ENCODE results near the gene PPP1R3F.

Gene PPP1R3F

GRCh38 chrX:49247916-49248811 lies 21.4 kb upstream of the PPP1R3F start:
- no peak for DNase-seq

- no peak for DNase-seq
Observed at GRCh38 chrX:49249071-49249470, 20.5 kb upstream of the PPP1R3F start.

GRCh38 chrX:49249616-49250015 lies 20.0 kb upstream of the PPP1R3F start:
- peak in 1 of 56 donors; percentile 1 for DNase-seq

- no peak for DNase-seq
Observed at GRCh38 chrX:49250066-49250465, 19.5 kb upstream of the PPP1R3F start.

- no peak for DNase-seq
Observed at GRCh38 chrX:49250578-49250977, 19.0 kb upstream of the PPP1R3F start.

- DNase-seq: no peak
Observed at GRCh38 chrX:49251325-49251724, 18.3 kb upstream of the PPP1R3F start.

- DNase-seq: no peak
Observed at GRCh38 chrX:49254639-49255038, 15.0 kb upstream of the PPP1R3F start.

GRCh38 chrX:49256268-49256995 lies 13.2 kb upstream of the PPP1R3F start:
- no peak for DNase-seq

GRCh38 chrX:49257074-49257790 lies 12.4 kb upstream of the PPP1R3F start:
- no peak for DNase-seq

- DNase-seq: no peak
Observed at GRCh38 chrX:49257846-49258748, 11.5 kb upstream of the PPP1R3F start.

- DNase-seq: no peak
Observed at GRCh38 chrX:49258749-49259124, 10.9 kb upstream of the PPP1R3F start.

- DNase-seq: no peak
Observed at GRCh38 chrX:49260221-49260985, 9.2 kb upstream of the PPP1R3F start.

- no peak for DNase-seq
Observed at GRCh38 chrX:49262603-49263002, 7.0 kb upstream of the PPP1R3F start.

- DNase-seq: no peak
Observed at GRCh38 chrX:49263631-49264030, 6.0 kb upstream of the PPP1R3F start.

- no peak for DNase-seq
Observed at GRCh38 chrX:49264460-49264859, 5.1 kb upstream of the PPP1R3F start, which contains the start of gene FOXP3. TSS of gene FOXP3 (minus strand) at chrX:49264710. CDS start at chrX:49258505, 6,205 bp downstream.

- DNase-seq: no peak
Observed at GRCh38 chrX:49266523-49267445, 2.8 kb upstream of the PPP1R3F start.

GRCh38 chrX:49268702-49269009 lies 937 bp upstream of the PPP1R3F start:
- DNase-seq: no peak

- DNase-seq: peak; percentile 72 to 97 (median 92)
Observed at GRCh38 chrX:49269010-49269766, 405 bp upstream of the PPP1R3F start.
